Peyer's patch (tissue), 4 donors: ENCODE measurements around the gene ABI3. TPM values are rescaled to one million over a fixed set of nuclear protein-coding genes. Genes with fewer than 3 reads are reported as not detected.

ENCODE experiments used
- DNase-seq, 3 donors: peaks; one replicate each; pipeline ENCODE4 v3.0.0-alpha.2; 2017 to 2019
- H3K27ac ChIP-seq, 4 donors: fragments of 200-600 bp; sonication (generic); one replicate each; pipeline ENCODE4 v1.5.1; 2016 to 2019
- H3K27me3 ChIP-seq, 2 donors: fragments of 200-600 bp; sonication (generic); one replicate each; pipeline ENCODE4 v1.5.1; 2019
- H3K36me3 ChIP-seq, 3 donors: fragments of 200-600 bp; sonication (generic); one replicate each; pipeline ENCODE4 v1.5.1; 2016 to 2019
- H3K4me1 ChIP-seq, 4 donors: fragments of 200-600 bp; sonication (generic); one replicate each; pipeline ENCODE4 v1.5.1; 2016 to 2019
- H3K4me3 ChIP-seq, 4 donors: fragments of 200-600 bp; sonication (generic); 1 replicate in 3 of 4; 2 replicates in 1 of 4; pipeline ENCODE4 v1.5.1; 2016 to 2019; ENCODE audit warnings: mild to moderate bottlenecking in 1 of 4
- H3K9me3 ChIP-seq, 4 donors: fragments of 200-600 bp; sonication (generic); one replicate each; pipeline ENCODE4 v1.5.1; 2016 to 2019; ENCODE audit warnings: mild to moderate bottlenecking in 1 of 4
- POLR2A ChIP-seq, 2 donors: fragments of 450-650 bp; IDR thresholded peaks; one replicate each; pipeline ENCODE4 v1.5.1; 2017; ENCODE audit warnings: antibody characterized with exemption in 2 of 2, mild to moderate bottlenecking in 2 of 2, moderate library complexity in 2 of 2
- total RNA-seq, 4 donors: library from RNA; depleted of rRNA; stranded (reverse); fragments of >200 nt; gene quantifications; one replicate each; pipeline ENCODE4 v1.1.0, GENCODE V29; 2016
- TF ChIP-seq, protein P1 (sequence below), 6 experiments: fragments of 450-650 bp in 4 of 6; fragments of 200-600 bp in 2 of 6; sonication (generic) in 1 of 6; IDR thresholded peaks; one replicate each; pipeline ENCODE4 v1.5.1; 2017 to 2019; ENCODE audit warnings: antibody characterized with exemption in 6 of 6, mild to moderate bottlenecking in 3 of 6, moderate library complexity in 1 of 6

The ABI3 gene
- total RNA-seq, 4 donors from 2014 or later = 4.9 to 50.3 (median 8.9) TPM

- Histone ChIP-seq H3K9me3 (no peaks in the 10 kb centered on the region), H3K4me3 (no peak overlapping the region), H3K27me3 (no peaks in the 10 kb centered on the region), H3K36me3 (no peaks in the 10 kb centered on the region), H3K4me1 (no peaks in the 10 kb centered on the region), H3K27ac (no peak overlapping the region)
- DNase-seq = no peak
- TF ChIP-seq, protein P1, sequence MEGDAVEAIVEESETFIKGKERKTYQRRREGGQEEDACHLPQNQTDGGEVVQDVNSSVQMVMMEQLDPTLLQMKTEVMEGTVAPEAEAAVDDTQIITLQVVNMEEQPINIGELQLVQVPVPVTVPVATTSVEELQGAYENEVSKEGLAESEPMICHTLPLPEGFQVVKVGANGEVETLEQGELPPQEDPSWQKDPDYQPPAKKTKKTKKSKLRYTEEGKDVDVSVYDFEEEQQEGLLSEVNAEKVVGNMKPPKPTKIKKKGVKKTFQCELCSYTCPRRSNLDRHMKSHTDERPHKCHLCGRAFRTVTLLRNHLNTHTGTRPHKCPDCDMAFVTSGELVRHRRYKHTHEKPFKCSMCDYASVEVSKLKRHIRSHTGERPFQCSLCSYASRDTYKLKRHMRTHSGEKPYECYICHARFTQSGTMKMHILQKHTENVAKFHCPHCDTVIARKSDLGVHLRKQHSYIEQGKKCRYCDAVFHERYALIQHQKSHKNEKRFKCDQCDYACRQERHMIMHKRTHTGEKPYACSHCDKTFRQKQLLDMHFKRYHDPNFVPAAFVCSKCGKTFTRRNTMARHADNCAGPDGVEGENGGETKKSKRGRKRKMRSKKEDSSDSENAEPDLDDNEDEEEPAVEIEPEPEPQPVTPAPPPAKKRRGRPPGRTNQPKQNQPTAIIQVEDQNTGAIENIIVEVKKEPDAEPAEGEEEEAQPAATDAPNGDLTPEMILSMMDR (IDR thresholded peaks at IDR 0.05) = no peak
- TF ChIP-seq POLR2A (IDR thresholded peaks at IDR 0.05) = no peak
Measured at GRCh38 chr17:49254066-49254465, 43.6 kb downstream of the ABI3 start.

DNA sequence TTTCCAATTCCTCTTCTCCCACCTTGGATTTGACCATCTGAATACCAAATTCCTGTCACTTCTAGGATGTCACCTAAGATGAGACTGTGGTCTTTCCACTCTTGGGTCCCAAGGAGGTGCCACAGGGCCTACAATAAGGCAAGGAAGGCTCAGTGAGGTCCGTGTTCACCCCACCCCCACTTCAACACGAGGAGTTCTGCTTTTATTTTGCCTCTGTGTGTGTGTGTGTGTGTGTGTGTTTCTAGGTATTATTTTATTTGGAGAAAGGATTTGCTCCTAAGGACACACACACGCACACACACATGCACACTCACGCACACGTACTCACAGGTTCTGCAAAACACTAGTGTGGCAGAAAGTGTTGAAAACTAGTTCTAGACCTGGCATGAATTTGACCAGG, 44.6 kb downstream of the ABI3 start:
- H3K4me3 ChIP-seq = no peak overlapping the region
- no peak overlapping the region for H3K27ac ChIP-seq
- no peak for DNase-seq
- H3K36me3 ChIP-seq = no peaks in the 10 kb centered on the region
- no peaks in the 10 kb centered on the region for H3K4me1 ChIP-seq
- no peaks in the 10 kb centered on the region for H3K9me3 ChIP-seq
- TF ChIP-seq POLR2A (IDR thresholded peaks at IDR 0.05) = no peak
- TF ChIP-seq, protein P1 (IDR thresholded peaks at IDR 0.05) = no peak
- no peaks in the 10 kb centered on the region for H3K27me3 ChIP-seq

DNA sequence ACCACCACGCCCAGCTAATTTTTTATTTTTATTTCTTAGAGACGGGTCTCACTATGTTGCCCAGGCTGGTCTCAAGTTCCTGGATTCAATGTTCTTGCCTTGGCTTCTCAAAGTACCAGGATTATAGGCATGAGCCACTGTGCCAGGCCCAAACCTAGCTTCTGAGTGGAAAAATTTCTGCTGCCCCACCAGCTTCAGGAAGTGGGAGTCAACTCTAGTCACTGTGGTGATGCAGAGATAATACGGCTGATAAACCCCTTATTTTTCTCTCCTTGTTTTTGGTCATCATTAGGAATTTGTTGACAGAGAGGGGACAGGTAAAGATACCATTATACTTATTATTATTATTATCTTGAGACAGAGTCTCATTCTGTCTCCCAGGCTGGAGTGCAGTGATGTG, 47.9 kb downstream of the ABI3 start:
- peaks cover 0 to 7% (median 3%) of the 10 kb centered on the region in 4 donors for H3K4me1 ChIP-seq
- no peak overlapping the region for H3K4me3 ChIP-seq
- no peaks in the 10 kb centered on the region for H3K36me3 ChIP-seq
- no peaks in the 10 kb centered on the region for H3K9me3 ChIP-seq
- H3K27ac ChIP-seq = no peak overlapping the region
- no peaks in the 10 kb centered on the region for H3K27me3 ChIP-seq
- no peak for DNase-seq
- TF ChIP-seq POLR2A (IDR thresholded peaks at IDR 0.05) = no peak
- TF ChIP-seq, protein P1 (IDR thresholded peaks at IDR 0.05) = no peak

- no peak for TF ChIP-seq POLR2A (IDR thresholded peaks at IDR 0.05)
- TF ChIP-seq, protein P1 (IDR thresholded peaks at IDR 0.05) = no peak
- Histone ChIP-seq H3K4me1 (peaks cover 0 to 7% (median 3%) of the 10 kb centered on the region in 4 donors), H3K4me3 (peak overlapping the region; percentile 45 to 76 (median 56)), H3K9me3 (no peaks in the 10 kb centered on the region), H3K36me3 (no peaks in the 10 kb centered on the region), H3K27ac (peak overlapping the region in 2 of 4 donors; percentile 43 to 67), H3K27me3 (no peaks in the 10 kb centered on the region)
- no peak for DNase-seq
Measured at GRCh38 chr17:49259663-49260010, 49.1 kb downstream of the ABI3 start.

GRCh38 chr17:49260011-49260816, 49.7 kb downstream of the ABI3 start:
- TF ChIP-seq, protein P1 (IDR thresholded peaks at IDR 0.05) = no peak
- no peak for TF ChIP-seq POLR2A (IDR thresholded peaks at IDR 0.05)
- H3K4me3 ChIP-seq = peak overlapping the region; percentile 45 to 76 (median 56)
- H3K36me3 ChIP-seq = no peaks in the 10 kb centered on the region

More at GRCh38 chr17:49260011-49260816, 49.7 kb downstream of the ABI3 start:
- peak; percentile 42 to 73 (median 68) for DNase-seq
- peaks cover 0 to 7% (median 3%) of the 10 kb centered on the region in 4 donors for H3K4me1 ChIP-seq
- peak overlapping the region; percentile 38 to 67 (median 52) for H3K27ac ChIP-seq
- no peaks in the 10 kb centered on the region for H3K9me3 ChIP-seq
- no peaks in the 10 kb centered on the region for H3K27me3 ChIP-seq
